GM21717 (cell line): ENCODE measurements around the gene USF2.
"Not testable (repeated sequence)": the region's sequence is repeated elsewhere in the genome, so short reads cannot be mapped to it uniquely, and the experiment has no call there.

Experiments used
- ATAC-seq: cut with Tn5 transposase; IDR thresholded peaks from one replicate; pipeline ENCODE4 v1.9.1; 2021; ENCODE audit warnings: mild to moderate bottlenecking, moderate library complexity; ENCODE audit not compliant: unreplicated experiment

USF2 gene, protein sequence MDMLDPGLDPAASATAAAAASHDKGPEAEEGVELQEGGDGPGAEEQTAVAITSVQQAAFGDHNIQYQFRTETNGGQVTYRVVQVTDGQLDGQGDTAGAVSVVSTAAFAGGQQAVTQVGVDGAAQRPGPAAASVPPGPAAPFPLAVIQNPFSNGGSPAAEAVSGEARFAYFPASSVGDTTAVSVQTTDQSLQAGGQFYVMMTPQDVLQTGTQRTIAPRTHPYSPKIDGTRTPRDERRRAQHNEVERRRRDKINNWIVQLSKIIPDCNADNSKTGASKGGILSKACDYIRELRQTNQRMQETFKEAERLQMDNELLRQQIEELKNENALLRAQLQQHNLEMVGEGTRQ

GRCh38 chr19:35268536-35269437 is at the start of gene USF2:
Gene USF2, plus strand, starts transcription at chr19:35268962. Its CDS starts 140 bp downstream, at chr19:35269102.
- ATAC-seq, result no peak

DNA sequence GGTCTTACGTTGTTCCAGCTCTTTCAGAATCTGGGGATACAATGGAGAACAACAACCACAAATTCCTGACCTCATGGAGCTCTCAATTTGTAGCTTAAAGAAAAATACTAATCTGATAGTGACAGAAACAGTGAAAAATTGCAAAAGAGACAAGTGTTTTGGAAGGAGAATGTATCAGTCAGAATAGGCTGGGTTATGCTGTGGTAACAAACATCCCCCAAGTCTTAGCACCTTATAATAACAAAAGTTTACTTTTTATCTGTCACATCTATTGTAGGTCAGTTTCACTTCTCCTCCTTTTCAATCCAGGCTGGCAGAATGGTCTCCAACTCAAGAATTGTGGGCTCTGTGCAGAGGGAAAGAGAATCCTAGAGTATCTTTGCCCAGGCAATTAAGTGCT is 49.8 kb upstream of the USF2 start:
- ATAC-seq, result no peak

DNA sequence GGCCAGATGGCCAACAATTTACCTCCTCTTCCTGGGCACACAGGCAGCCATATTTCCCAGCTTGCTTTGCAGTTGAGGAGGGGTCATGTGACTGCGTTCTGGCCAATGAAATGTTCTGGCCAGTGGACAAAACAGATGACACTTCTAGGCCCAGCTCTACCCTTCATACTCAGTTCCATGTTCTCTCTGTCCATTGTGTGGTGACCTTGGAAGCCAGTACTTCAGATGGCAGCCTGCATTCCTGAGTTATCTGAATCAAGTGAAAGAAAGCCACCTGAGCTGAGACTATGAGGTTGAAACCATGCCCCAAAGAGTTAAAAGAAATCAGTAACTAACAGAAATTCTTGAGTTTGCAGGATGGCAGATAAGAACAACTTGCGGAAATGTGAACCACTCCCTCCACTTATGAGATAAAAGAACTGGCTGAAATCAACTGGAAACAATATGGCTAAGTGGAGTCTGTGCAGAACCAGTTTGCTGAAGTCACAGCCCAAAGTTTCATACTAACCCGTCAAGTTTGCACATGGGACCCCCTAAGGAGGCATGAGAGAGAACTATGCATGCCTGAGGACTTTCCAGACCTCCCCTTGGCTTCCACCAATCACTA is 48.3 kb upstream of the USF2 start:
- ATAC-seq, result no peak

DNA sequence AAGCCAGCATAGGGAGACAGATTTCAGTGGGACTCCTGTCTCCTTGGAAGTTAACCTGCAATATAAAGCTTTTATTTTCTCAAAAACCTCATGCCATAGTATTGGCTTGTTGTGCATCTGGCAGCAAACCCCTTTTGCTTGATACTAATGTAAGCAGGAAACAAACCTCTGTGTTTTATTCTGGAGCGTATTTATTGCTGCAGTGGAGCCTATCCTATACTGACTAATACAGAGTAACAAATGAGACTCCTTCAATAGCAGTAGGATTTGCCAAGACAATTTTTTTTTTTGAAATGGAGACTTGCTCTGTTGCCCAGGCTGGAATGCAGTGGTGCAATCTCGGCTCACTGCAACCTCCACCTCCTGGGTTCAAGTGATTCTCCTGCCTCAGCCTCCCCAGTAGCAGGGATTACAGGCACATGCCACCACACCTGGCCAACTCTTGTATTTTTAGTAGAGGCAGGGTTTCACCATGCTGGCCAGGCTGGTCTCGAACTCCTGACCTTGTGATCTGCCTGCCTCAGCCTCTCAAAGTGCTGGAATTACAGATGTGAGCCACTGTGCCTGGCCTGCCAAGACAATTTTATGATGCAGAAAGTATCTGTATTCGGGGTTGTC is 47.7 kb upstream of the USF2 start:
- ATAC-seq, result not testable (repeated sequence)

DNA sequence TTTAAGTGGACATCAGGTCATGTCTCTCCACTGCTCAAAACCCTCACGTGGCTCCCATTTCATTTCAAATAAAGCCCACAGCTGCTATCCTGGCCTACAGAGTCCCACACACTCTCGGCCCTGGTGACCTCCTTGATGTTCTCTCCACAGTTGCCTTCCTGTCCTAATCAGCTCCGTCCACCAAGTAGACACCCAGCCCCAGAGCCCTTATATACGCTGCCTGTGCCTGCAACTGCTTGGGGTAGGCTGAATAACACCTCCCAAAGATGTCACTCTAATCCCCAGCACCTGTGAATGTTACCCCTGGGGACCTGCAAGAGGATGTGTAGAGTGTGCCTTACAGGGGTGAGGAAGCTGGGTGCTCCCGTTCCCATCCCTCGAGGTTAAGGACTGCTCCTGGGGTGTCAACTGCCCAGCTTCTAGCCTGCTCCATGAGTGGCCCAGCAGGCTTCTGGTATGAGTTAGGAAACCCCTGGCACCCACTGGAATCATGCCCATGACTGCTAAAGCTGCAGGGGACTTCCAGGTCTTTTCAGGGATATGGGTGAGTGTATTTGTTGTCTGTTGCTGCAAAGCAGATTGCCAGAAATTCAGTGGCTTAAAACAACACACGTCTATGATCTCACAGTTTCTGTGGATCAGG is 46.3 kb upstream of the USF2 start:
- ATAC-seq, result no peak

GRCh38 chr19:35223084-35223790 is 45.5 kb upstream of the USF2 start:
- ATAC-seq, result no peak

DNA sequence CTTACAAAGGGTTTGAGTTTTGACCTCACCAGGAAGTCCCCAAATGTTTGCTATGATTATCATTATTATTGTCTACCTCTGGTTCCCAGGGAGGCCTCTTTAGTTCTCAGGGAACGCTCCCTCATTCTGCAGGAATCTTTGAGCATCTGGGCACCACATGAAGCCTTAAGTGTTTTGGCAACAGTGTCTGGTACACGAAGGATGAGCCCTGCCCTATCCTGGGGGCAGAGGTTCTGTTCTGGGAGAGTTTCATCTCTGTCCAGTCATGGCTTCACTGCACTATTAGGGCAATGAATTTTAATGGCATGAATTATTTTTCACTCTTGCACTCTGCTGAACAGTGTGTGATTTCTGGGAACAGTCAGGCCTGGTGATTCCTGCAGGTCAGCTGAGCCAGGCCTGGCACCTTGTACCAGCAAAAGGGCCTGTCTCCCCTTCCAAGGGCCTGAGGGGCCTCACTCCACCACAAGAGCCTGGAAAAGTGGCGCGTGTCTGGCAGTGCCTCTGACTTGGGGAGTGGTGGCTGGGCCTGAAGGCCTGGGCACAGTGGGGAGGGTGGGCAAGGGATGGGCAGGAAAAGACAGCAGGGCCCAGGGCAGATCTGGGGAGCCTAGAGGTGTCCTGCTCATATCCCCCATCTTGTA is 44.8 kb upstream of the USF2 start:
- no peak for ATAC-seq

DNA sequence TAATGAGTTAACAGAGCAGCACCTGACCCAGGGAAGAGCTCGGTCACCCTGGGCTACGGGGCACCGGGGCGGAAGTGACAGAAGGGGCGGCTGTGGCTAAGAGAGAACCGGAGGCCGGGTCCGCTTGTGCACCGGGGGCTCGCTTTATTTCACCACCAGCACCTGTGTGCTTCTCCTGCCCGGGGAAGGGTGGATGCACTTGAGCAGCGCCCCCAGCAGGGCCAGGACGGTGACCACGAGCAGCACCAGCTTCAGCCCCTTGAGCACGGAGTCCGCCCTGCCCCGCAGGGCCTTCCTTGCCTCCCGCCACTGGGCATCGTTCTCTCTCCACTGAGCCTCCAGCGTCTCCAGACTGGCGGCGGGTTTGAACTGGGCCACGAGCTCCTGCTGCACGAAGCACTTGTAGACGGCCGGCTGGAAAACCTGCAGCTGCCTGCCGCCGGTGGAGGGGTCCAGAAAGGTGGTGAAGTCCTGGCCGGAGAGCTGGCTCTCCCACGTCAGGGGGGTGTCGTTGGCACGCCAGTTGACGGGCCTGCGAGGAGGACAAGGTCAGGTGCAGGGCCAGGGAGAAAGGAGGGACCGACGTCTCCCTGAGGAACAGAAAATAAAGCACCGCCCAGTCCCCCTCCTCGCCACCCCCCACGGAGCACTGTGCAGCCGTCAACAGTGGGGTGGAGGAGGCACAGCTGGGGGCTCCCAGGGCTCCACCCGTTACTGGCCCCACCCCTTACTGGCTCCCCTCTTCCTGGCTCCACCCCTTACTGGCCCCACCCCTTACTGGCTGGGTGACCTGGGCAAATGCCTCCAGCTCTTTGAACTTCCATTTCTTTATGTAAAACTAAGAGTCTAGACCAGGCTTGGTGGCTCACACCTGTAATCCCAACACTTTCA is 43.8 kb upstream of the USF2 start:
- no peak for ATAC-seq

GRCh38 chr19:35225951-35226350 is 42.8 kb upstream of the USF2 start:
- ATAC-seq, result no peak

GRCh38 chr19:35226748-35227147 is 42.0 kb upstream of the USF2 start:
- no peak for ATAC-seq

DNA sequence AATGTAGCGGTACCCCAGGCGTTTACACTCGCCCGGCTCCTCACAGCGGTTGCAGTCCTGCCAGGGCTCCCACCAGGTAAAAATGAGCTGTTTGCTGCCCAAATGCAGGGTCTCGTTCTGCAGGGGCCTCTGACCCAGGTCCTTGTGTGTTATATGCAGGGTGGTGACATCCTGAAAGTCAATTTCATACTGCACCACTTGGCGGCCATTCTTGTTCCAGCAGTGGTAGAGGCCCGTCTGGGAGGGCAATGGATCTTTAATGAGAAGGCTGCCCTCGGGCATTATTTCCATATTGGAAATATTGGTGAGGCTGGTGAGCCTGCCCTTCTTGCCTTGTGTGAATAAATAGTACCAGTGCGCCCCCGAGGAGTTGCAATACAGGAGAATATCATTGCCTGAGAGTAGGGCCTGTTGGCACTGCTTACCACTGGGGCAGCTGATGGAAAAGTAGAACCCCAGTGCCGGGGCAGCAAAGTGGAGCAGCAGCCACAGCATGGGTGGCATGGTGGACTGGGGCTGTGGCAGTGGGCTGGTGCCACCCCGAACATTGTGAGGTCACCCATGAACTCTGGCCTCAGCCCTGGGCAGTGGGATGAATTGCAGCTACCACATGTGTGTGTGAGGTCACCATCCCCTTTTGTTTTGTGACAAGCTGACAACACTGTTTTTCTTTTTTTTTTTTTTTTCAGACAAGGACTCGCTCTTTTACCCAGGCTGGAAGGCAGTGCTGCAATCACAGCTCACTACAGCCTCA is 40.4 kb upstream of the USF2 start, which contains the start of gene FAM187B:
FAM187B (minus strand) TSS at position 563 of the 754 bp plus-strand sequence; CDS start at position 504, 59 bp downstream.
- no peak for ATAC-seq

GRCh38 chr19:35229601-35230000 is 39.2 kb upstream of the USF2 start:
- ATAC-seq, result no peak

- no peak for ATAC-seq
Observed at GRCh38 chr19:35231956-35232645, 36.7 kb upstream of the USF2 start.

GRCh38 chr19:35232912-35233311 is 35.9 kb upstream of the USF2 start:
- no peak for ATAC-seq

DNA sequence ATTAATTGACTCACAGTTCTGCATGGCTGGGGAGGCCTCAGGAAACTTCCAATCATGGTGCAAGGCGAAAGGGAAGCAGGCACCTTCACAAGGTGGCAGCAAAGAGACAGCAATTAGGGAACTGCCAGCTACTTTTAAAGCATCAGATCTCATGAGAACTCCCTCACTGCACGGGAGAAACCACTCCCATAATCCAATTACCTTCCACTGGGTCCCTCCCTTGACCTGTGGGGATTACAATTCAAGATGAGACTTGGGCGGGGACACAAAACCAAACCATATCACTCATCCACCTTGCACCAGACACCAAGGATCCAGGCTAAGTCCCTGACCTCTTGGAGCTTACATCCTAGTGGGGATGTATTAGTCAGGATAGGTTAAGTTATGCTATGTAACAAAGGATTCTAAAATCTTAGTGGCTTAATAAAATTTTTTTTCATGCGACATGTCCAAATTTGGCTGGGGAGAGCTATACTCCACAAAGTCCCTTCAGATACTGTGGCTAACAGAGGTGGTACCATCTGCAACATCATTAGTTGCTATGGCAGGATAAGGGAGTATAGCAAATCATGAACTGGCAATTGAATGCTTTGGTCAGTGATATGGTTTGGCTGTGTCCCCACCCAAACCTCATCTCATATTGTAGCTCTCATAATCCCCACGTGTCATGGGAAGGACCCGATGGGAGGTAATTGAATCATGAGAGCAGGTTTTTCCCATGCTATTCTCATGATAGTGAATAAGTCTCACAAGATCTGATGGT is 31.9 kb upstream of the USF2 start:
- no peak for ATAC-seq

DNA sequence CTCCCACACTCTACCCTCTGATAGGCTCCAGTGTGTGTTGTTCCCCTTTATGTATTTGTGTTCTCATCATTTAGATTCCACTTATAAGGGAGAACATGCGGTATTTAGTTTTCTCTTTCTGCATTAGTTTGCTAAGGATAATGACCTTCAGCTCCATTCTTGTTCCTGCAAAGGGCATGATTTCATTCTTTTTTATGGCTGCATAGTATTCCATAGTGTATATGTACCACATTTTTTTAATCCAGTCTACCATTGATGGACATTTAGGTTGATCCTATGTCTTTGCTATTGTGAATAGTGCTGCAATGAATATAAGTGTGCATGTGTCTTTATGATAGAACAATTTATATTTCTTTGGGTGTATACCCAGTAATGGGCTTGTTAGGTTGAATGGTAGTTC is 29.2 kb upstream of the USF2 start:
- ATAC-seq, result not testable (repeated sequence)
